HepG2 (cell line): Measurements from ENCODE around the gene IKZF3. TPM values are rescaled to one million over a fixed set of nuclear protein-coding genes. Genes with fewer than 3 reads are reported as not detected.

ENCODE experiments used
- CC2D1A ChIP-seq: sonication (generic); formaldehyde crosslinking; IDR thresholded peaks from 2 replicates; pipeline ENCODE4 v1.8.1; 2023; ENCODE audit warnings: mild to moderate bottlenecking, missing genetic modification reagents
- DR1 ChIP-seq: sonication (generic); formaldehyde crosslinking; IDR thresholded peaks from 2 replicates; pipeline ENCODE4 v1.8.0; 2021; ENCODE audit warnings: mild to moderate bottlenecking, missing genetic modification reagents, inconsistent platforms
- FOXK1 ChIP-seq: sonication (generic); formaldehyde crosslinking; IDR thresholded peaks from 2 replicates; pipeline ENCODE4 v1.4.0; 2020; ENCODE audit warnings: low read depth, missing genetic modification reagents, borderline replicate concordance
- FOXO1 ChIP-seq: sonication (generic); formaldehyde crosslinking; IDR thresholded peaks from 2 replicates; pipeline ENCODE4 v1.4.0; 2020; ENCODE audit warnings: missing genetic modification reagents
- NR2C2 ChIP-seq: sonication (generic); formaldehyde crosslinking; IDR thresholded peaks from 2 replicates; pipeline ENCODE4 v1.4.0; 2020; ENCODE audit warnings: missing genetic modification reagents, mild to moderate bottlenecking, moderate library complexity, borderline replicate concordance
- RCOR2 ChIP-seq: IDR thresholded peaks from 2 replicates; pipeline ENCODE4 v1.6.1; 2016; ENCODE audit warnings: missing biosample characterization, missing genetic modification reagents
- SIX4 ChIP-seq: sonication (generic); formaldehyde crosslinking; IDR thresholded peaks from 2 replicates; pipeline ENCODE4 v1.4.0; 2020; ENCODE audit warnings: missing genetic modification reagents
- SRY ChIP-seq: sonication (generic); formaldehyde crosslinking; IDR thresholded peaks from 2 replicates; pipeline ENCODE4 v1.8.0; 2022; ENCODE audit warnings: mild to moderate bottlenecking, missing genetic modification reagents
- XBP1 ChIP-seq: sonication (generic); formaldehyde crosslinking; IDR thresholded peaks from 2 replicates; pipeline ENCODE4 v1.5.0; 2020; ENCODE audit warnings: missing genetic modification reagents
- ZBTB8A ChIP-seq: sonication (generic); formaldehyde crosslinking; IDR thresholded peaks from 2 replicates; pipeline ENCODE4 v1.4.0; 2020; ENCODE audit warnings: mild to moderate bottlenecking, low read depth, missing genetic modification reagents, borderline replicate concordance
- ZNF251 ChIP-seq: sonication (generic); formaldehyde crosslinking; IDR thresholded peaks from 2 replicates; pipeline ENCODE4 v1.9.0; 2021; ENCODE audit warnings: mild to moderate bottlenecking, missing genetic modification reagents
- ZNF558 ChIP-seq: sonication (generic); formaldehyde crosslinking; IDR thresholded peaks from 2 replicates; pipeline ENCODE4 v1.9.0; 2022; ENCODE audit warnings: mild to moderate bottlenecking, missing genetic modification reagents, borderline replicate concordance
- ZNF644 ChIP-seq: IDR thresholded peaks from 2 replicates; pipeline ENCODE4 v1.6.1; 2016; ENCODE audit warnings: low read depth
- ZNF703 ChIP-seq: sonication (generic); formaldehyde crosslinking; IDR thresholded peaks from 2 replicates; pipeline ENCODE4 v1.5.1; 2020; ENCODE audit warnings: missing genetic modification reagents, mild to moderate bottlenecking, moderate library complexity, borderline replicate concordance
- polyA plus RNA-seq, 8 experiments: library from polyadenylated mRNA; depleted of rRNA in 3 of 8; stranded (reverse) in 7 of 8; unstranded in 1 of 8; fragments of >200 nt; fragmentation: Illumina TruSeq in 4 of 8; extraction: Trizol in 4 of 8; gene quantifications; 2 replicates each; pipeline versions ENCODE4 v1.2.1 to v1.2.3, GENCODE V29; 2011 to 2016; ENCODE audit warnings: low read depth in 4 of 8, missing spikeins in 1 of 8, mixed read lengths in 1 of 8; ENCODE audit not compliant: insufficient read depth in 1 of 8
- total RNA-seq, 5 experiments: library from RNA; depleted of rRNA; stranded (reverse); fragments of >200 nt; fragmentation: Illumina TruSeq; extraction: Trizol; gene quantifications; 2 replicates each; pipeline ENCODE4 v1.2.3, GENCODE V29; 2016; ENCODE audit warnings: low read depth in 1 of 5
- TF ChIP-seq, protein P1 (sequence below), 2 experiments: sonication (generic) in 1 of 2; formaldehyde crosslinking in 1 of 2; IDR thresholded peaks; 2 replicates each; pipeline versions ENCODE4 v1.4.0 to v1.6.1; 2018 to 2020; ENCODE audit warnings: missing genetic modification reagents in 2 of 2, borderline replicate concordance in 1 of 2, low read depth in 1 of 2, mild to moderate bottlenecking in 1 of 2, missing biosample characterization in 1 of 2
- TF ChIP-seq, protein P2 (sequence below): conservative IDR thresholded peaks from 2 replicates; pipeline ENCODE4 v1.6.1; 2018; ENCODE audit warnings: missing genetic modification reagents
- TF ChIP-seq, protein P3 (sequence below): sonication (generic); formaldehyde crosslinking; IDR thresholded peaks from 2 replicates; pipeline ENCODE4 v1.4.0; 2020; ENCODE audit warnings: mild to moderate bottlenecking, missing genetic modification reagents
- TF ChIP-seq, protein P4 (sequence below): sonication (generic); formaldehyde crosslinking; IDR thresholded peaks from 2 replicates; pipeline ENCODE4 v1.4.0; 2020; ENCODE audit warnings: missing genetic modification reagents
- TF ChIP-seq, protein P5 (sequence below): sonication (generic); formaldehyde crosslinking; IDR thresholded peaks from 2 replicates; pipeline ENCODE4 v1.5.0; 2020; ENCODE audit warnings: mild to moderate bottlenecking, missing genetic modification reagents, borderline replicate concordance

IKZF3 gene
- total and polyA plus RNA-seq, 2 of the 13 experiments (the other 11 are each of a cell fraction or from before 2014, with no cell fraction given), result not detected

DNA sequence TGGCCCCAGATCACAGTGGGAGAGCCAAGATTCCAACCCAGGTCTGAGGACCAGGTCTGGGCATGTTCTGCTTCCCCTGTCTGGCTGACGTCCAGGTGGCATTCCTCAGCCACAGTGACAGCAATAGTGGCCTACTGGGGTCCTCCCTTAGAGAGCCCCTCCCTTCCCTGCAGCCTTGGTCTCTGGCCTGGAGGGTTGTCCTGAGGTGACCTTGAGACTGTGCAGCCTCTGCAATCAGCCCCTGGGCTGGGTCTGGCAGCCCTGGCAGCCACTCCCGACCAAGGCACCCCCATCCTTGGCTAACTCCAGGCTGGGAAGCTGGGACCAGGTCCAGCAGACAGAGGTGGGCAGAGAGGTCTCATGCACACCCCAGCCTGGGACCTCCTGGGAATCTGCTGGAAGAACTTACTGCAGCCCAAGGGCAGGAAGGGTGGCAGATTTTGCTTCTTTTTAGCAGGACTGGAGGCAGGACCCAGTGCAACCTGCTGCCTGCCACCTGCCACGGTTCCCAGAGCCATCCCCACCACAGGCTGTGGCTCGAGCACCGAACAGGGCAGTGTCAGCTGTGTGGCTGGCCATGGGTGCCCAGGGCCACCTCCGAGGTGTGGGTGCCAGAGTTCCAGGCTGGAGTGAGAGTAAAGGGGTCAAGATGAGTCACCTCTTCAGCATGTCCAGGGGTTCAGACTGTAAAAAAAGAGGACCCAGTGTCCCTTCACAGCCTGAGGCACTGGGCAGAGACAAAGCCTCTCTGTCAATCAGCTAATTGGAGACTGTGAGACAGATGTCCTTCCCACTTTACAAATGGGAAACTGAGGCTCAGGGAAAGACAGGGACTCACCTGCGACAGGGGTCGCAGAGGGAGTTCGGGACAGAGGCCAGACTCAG lies 113.7 kb downstream of the IKZF3 start (continued):
- no peak for TF ChIP-seq FOXK1
- TF ChIP-seq DR1 (CRISPR knock-in tag), result no peak
- TF ChIP-seq, protein P1, sequence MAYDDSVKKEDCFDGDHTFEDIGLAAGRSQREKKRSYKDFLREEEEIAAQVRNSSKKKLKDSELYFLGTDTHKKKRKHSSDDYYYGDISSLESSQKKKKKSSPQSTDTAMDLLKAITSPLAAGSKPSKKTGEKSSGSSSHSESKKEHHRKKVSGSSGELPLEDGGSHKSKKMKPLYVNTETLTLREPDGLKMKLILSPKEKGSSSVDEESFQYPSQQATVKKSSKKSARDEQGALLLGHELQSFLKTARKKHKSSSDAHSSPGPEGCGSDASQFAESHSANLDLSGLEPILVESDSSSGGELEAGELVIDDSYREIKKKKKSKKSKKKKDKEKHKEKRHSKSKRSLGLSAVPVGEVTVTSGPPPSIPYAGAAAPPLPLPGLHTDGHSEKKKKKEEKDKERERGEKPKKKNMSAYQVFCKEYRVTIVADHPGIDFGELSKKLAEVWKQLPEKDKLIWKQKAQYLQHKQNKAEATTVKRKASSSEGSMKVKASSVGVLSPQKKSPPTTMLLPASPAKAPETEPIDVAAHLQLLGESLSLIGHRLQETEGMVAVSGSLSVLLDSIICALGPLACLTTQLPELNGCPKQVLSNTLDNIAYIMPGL (CRISPR knock-in tag; IDR thresholded peaks at IDR 0.05; ENCODE audit: borderline replicate concordance in 1 of 2, low read depth in 1 of 2), result no peak
- TF ChIP-seq ZNF703, result no peak
- TF ChIP-seq ZNF558, result no peak
- TF ChIP-seq, protein P2, sequence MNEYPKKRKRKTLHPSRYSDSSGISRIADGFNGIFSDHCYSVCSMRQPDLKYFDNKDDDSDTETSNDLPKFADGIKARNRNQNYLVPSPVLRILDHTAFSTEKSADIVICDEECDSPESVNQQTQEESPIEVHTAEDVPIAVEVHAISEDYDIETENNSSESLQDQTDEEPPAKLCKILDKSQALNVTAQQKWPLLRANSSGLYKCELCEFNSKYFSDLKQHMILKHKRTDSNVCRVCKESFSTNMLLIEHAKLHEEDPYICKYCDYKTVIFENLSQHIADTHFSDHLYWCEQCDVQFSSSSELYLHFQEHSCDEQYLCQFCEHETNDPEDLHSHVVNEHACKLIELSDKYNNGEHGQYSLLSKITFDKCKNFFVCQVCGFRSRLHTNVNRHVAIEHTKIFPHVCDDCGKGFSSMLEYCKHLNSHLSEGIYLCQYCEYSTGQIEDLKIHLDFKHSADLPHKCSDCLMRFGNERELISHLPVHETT, result 0 out of 2 replicates have a peak, but pooled peaks have one; percentile 34
- TF ChIP-seq SRY (CRISPR knock-in tag), result no peak
- no peak for TF ChIP-seq ZNF644 (CRISPR knock-in tag)
- TF ChIP-seq ZNF251 (CRISPR knock-in tag), result no peak
- no peak for TF ChIP-seq XBP1 (CRISPR knock-in tag)
- no peak for TF ChIP-seq ZBTB8A (CRISPR knock-in tag)
- TF ChIP-seq, protein P3, sequence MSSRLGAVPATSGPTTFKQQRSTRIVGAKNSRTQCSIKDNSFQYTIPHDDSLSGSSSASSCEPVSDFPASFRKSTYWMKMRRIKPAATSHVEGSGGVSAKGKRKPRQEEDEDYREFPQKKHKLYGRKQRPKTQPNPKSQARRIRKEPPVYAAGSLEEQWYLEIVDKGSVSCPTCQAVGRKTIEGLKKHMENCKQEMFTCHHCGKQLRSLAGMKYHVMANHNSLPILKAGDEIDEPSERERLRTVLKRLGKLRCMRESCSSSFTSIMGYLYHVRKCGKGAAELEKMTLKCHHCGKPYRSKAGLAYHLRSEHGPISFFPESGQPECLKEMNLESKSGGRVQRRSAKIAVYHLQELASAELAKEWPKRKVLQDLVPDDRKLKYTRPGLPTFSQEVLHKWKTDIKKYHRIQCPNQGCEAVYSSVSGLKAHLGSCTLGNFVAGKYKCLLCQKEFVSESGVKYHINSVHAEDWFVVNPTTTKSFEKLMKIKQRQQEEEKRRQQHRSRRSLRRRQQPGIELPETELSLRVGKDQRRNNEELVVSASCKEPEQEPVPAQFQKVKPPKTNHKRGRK (CRISPR knock-in tag), result peak; percentile 20; the same call in 1 of the 2 replicates
- TF ChIP-seq, protein P4, sequence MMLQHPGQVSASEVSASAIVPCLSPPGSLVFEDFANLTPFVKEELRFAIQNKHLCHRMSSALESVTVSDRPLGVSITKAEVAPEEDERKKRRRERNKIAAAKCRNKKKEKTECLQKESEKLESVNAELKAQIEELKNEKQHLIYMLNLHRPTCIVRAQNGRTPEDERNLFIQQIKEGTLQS (CRISPR knock-in tag), result peak; percentile 54; the same call in 1 of the 2 replicates
- TF ChIP-seq NR2C2 (CRISPR knock-in tag), result no peak
- TF ChIP-seq CC2D1A (CRISPR knock-in tag), result no peak
- TF ChIP-seq FOXO1 (CRISPR knock-in tag), result 0 out of 2 replicates have a peak, but pooled peaks have one; percentile 36
- TF ChIP-seq SIX4 (CRISPR knock-in tag), result no peak
- TF ChIP-seq RCOR2 (CRISPR knock-in tag), result no peak
- TF ChIP-seq, protein P5, sequence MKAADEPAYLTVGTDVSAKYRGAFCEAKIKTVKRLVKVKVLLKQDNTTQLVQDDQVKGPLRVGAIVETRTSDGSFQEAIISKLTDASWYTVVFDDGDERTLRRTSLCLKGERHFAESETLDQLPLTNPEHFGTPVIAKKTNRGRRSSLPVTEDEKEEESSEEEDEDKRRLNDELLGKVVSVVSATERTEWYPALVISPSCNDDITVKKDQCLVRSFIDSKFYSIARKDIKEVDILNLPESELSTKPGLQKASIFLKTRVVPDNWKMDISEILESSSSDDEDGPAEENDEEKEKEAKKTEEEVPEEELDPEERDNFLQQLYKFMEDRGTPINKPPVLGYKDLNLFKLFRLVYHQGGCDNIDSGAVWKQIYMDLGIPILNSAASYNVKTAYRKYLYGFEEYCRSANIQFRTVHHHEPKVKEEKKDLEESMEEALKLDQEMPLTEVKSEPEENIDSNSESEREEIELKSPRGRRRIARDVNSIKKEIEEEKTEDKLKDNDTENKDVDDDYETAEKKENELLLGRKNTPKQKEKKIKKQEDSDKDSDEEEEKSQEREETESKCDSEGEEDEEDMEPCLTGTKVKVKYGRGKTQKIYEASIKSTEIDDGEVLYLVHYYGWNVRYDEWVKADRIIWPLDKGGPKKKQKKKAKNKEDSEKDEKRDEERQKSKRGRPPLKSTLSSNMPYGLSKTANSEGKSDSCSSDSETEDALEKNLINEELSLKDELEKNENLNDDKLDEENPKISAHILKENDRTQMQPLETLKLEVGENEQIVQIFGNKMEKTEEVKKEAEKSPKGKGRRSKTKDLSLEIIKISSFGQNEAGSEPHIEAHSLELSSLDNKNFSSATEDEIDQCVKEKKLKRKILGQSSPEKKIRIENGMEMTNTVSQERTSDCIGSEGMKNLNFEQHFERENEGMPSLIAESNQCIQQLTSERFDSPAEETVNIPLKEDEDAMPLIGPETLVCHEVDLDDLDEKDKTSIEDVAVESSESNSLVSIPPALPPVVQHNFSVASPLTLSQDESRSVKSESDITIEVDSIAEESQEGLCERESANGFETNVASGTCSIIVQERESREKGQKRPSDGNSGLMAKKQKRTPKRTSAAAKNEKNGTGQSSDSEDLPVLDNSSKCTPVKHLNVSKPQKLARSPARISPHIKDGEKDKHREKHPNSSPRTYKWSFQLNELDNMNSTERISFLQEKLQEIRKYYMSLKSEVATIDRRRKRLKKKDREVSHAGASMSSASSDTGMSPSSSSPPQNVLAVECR (CRISPR knock-in tag), result peak; percentile 69
